ENCODE measurements around the gene NRF1. TPM values are rescaled to one million over a fixed set of nuclear protein-coding genes. Genes with fewer than 3 reads are reported as not detected.
A peak's percentile ranks its signal among the peaks of the same experiment; 100 is the strongest.

NRF1 gene
- polyA plus RNA-seq, 3 donors: 21.8 to 29.9 (median 24.5) TPM

- DNase-seq: no peak
Measured at GRCh38 chr7:129768614-129769399, 157.3 kb downstream of the NRF1 start.

- DNase-seq: no peak
Measured at GRCh38 chr7:129769400-129769774, 157.9 kb downstream of the NRF1 start.

- DNase-seq: no peak
Measured at GRCh38 chr7:129769866-129770808, 158.6 kb downstream of the NRF1 start.

GRCh38 chr7:129771201-129771927 lies 159.8 kb downstream of the NRF1 start:
- no peak for DNase-seq

GRCh38 chr7:129771928-129772479 lies 160.5 kb downstream of the NRF1 start:
- no peak for DNase-seq

- DNase-seq: no peak
Measured at GRCh38 chr7:129772646-129773280, 161.2 kb downstream of the NRF1 start.

- DNase-seq: no peak
Measured at GRCh38 chr7:129773328-129773731, 161.8 kb downstream of the NRF1 start.

GRCh38 chr7:129773871-129774270 lies 162.4 kb downstream of the NRF1 start:
- DNase-seq: no peak

DNA sequence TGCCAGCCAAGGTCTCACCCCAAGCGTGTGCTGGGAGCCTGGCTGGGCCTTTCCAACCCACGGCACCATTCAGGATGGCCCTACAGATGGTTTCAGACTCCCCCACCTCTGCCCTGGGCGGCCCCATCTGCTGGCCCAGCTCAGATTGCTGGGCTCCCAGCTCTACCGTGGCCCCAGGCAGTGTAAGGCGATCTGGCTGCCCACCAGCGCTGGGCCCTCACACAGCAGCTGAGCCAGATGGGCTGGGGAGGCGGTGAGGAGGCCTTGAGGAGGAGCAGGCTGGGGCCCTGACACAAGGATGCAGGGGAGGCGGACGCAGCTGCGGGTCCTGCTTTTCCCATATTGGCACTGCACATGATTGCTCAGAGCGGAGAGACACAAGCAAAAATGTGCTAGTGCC lies 162.8 kb downstream of the NRF1 start:
- no peak for DNase-seq

DNA sequence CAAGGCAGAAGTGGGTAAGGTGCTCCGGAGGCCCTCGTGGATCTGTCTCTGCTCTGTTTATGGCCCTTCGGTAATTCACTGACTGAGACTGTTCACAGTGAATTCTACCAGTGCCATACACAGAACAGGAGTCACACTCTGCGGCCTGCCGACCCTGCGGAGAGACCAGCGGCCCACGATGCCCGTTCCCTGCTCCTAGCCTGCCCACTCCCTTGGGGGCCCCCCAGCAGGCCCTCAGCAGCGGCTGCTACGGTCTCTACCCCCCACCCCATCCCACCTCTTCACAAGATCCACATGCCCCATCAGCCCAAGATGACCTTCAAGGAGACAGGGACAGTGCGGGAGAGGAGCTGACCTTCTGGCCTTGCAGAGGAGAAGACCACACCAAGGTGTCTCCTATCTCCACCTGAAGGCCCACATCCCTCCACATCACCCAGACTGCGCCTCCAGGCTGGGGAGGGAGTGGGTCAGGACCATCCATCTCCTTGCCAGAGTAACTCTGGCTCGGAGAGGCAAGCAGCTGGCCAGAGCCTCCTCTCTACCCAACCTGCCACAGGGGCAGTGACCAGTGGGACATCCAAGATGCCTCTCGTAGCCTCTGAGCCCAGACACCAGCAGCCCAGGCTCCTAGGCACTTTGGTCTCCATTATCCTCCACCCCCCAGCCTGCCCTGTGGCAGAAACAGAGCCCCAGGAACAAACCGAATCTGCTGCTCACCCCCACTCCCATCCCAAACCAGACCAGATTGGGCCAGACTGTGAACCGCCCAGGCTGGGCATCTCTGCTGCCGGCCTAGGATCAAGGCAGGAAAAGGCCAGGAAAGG lies 163.6 kb downstream of the NRF1 start:
- DNase-seq: no peak

GRCh38 chr7:129775695-129776361 lies 164.3 kb downstream of the NRF1 start:
- DNase-seq: no peak

DNA sequence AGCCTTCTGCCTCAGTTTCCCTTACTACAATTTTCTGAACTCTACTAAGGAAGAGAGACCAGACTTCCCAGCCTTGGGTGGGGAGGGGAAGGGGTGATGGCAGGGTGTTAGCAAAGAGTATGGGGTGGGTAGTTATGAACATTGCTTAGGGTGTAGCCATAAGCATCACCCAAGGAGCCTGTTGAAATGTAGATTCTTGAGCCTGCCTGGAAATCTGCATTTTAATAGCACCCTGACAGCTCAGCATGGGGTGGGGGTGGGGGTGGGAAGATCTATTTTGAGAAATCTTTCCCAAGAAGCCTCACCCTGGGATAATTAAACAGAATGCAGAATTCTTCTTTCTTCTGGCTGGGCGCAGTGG lies 164.8 kb downstream of the NRF1 start:
- DNase-seq: no peak

GRCh38 chr7:129777195-129777844 lies 165.8 kb downstream of the NRF1 start:
- DNase-seq: no peak

GRCh38 chr7:129777993-129778769 lies 166.7 kb downstream of the NRF1 start:
- DNase-seq: no peak

DNA sequence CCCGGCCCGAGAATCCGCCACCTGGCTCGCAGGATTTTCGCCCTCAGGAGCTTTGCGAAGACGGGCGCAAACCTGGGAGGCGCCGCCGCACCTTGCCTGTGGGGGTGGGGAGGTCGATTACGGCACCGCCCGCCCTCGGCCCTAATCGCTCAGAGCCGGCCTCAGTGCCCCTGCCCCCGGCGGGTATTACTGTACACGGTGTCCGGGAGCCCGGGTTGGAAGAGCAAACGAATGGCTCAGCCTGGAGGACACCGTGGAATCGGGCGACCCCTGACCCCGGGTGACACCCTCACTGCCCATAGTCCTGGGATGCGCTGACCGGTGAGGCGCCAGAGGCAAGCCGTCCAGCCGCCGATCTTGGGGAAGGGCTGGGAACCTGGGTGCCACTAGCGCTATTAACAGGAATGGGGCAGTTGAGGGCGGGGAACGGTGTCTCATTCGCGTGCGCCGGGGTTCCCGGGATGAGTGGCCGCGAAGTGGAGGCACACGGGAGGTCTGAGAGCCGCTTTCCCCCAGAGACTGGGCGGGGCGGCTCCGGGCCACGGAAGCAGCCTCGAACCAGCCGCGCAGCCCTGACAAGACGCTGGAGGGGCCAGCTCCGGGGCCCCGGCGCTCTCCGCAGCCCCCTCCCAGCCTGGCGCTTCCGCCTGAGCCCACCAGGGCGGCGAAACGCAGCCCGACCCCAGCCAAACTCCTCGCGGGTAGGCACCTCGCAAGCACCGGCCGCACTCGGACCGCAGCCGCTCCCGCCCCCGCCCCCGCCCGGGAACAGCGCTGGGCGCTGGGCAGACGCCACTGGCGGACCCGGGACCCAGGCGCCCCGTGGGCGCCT lies 167.5 kb downstream of the NRF1 start:
- no peak for DNase-seq

- peak; percentile 69 for DNase-seq
Measured at GRCh38 chr7:129779602-129780256, 168.2 kb downstream of the NRF1 start.

Data from renal pelvis (tissue), 4 donors.